Activated T-helper 1 cell treated with Interleukin-2 at 50 U/mL for 16 hours (primary cell): ENCODE measurements around the gene GBP6.
A peak's percentile ranks its signal among the peaks of the same experiment; 100 is the strongest.
"Not testable (repeated sequence)": the region's sequence is repeated elsewhere in the genome, so short reads cannot be mapped to it uniquely, and the experiment has no call there.

Experiments
- DNase-seq: peaks from one replicate; pipeline ENCODE4 v3.0.0-alpha.2; 2020; ENCODE audit warnings: low read depth

Gene GBP6, protein sequence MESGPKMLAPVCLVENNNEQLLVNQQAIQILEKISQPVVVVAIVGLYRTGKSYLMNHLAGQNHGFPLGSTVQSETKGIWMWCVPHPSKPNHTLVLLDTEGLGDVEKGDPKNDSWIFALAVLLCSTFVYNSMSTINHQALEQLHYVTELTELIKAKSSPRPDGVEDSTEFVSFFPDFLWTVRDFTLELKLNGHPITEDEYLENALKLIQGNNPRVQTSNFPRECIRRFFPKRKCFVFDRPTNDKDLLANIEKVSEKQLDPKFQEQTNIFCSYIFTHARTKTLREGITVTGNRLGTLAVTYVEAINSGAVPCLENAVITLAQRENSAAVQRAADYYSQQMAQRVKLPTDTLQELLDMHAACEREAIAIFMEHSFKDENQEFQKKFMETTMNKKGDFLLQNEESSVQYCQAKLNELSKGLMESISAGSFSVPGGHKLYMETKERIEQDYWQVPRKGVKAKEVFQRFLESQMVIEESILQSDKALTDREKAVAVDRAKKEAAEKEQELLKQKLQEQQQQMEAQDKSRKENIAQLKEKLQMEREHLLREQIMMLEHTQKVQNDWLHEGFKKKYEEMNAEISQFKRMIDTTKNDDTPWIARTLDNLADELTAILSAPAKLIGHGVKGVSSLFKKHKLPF

DNA sequence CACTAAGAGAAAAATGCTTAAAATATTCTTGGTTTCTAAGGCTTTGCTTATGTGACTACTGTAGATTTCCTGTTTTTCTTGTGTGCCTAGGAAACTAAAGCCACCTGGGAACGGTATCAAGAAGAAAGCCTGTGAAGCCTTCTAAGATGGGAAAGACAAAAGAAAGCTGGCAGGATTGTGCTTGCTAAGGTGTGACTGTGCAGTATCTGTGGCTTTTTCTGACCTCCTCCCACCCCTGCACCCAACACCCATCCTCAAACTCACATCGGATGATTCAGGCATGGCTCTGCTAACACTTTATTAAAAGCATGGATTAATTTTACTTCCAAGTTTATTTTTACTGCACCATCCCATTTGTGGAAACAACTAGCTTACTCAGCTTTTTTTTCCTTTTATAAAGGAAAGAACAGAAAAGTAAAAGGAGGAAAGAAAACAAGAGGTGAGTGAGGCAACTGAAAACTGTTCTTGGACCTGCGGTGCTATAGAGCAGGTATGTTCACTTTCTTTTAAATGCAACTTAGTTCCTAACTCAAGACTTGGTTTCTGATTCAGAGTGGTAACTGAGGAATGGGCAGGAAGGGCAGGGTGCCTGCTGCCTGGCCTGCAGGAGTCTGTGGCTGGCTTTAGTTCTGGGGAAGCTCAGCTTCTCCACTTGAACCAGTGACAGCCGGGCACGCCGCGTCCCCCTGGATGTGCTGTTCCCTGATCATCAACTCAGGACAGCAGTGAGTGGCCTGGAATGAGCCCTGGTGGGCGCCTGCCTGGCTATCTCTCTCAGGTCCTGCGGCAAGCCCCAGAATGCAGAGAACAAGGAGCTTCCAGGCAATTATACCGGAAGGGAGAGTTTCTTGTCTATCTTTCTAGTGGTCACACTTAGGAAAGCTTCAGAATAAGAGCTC, at the start of gene GBP6:
Gene GBP6, plus strand, starts transcription at position 422 of the 899 bp plus-strand sequence. CDS start 4,493 bp downstream, outside the sequence.
- no peak for DNase-seq

DNA sequence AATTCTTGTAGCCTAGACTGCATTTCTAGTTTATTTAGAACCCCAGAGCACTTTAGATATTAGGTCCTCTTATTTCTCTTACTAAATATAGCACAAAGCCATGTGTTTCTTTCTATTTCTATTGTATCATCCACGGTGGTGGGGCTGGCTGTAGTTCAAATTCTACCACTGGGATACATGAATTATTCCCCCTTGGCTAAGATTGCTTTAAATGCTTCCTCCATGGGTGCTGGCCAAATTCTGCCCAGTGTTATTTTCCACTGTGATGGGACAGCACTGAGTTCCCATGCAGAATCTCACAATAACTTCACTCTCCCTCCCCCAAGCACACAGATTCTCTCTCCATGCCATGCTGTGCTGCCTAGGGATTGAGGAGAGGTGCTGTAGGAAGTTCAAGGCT, 41.5 kb upstream of the GBP6 start:
- no peak for DNase-seq

DNA sequence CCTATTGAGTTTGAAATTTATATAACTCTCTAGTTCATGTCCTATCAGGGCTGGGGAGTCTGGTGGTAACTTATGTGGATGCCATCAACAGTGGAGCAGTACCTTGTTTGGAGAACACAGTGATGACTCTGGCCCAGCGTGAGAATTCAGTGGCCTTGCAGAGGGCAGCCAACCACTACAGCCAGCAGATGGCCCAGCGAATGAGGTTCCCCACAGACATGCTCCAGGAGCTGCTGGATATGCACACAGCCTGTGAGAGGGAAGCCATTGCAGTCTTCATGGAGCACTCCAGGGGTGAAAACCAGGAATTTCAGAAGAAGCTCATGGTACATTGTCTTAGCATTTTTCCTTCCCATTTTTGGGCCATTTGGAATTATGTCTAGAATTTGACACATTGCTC, 32.0 kb upstream of the GBP6 start:
- no peak for DNase-seq

DNA sequence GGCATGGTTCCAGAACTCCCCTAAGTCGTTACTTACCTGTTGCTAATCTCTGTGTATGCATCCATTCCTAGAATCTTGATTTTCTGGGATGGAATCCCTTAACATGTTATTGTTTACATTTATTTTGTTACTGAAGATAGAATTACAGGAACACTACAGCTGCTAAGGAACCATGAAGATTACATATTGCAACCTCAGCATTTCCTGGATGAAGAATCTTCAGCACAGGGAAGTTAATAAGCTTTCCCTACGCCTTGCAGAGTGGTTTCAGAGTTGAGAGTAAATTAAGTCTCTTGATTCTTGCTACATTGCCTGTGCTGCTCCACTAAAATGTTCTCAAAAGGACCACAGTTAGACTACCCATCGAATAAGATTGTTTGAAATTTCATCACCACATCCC, 31.4 kb upstream of the GBP6 start:
- no peak for DNase-seq

DNA sequence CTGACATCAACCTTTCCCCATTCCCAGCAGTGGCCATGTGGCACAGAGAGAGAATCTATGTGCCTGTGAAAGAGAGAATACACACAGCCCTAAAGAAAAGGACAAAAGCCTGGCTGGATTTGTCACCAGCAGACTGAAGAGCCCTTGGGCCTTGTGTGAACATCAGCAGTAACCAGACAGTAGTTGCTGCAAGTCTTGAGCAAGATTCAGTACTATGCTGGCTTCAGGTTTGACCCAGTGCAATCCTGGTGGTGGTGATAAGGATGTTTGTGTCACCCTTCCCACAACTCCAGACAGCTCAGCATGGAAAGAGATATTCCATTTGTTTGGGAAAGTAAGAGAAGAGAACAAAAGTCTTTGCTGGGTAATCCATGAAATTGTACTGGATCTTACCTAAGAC, 28.4 kb upstream of the GBP6 start:
- DNase-seq: no peak

DNA sequence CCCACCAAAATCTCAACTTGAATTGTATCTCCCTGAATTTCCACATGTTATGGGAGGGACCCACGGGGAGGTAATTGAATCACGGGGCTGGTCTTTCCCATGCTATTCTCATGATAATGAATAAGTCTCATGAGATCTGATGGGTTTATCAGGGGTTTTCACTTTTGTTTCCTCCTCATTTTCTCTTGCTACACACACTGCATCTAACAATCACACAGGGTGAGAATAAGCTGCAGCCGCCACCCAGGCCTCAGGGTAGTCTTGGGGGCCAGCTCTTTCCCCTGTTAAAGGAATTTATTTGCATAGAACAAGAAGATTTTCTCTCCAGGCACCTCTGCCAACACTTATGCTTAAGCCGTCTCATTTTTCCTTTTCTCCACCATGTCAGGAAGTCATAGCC, 26.0 kb upstream of the GBP6 start:
- DNase-seq: no peak

DNA sequence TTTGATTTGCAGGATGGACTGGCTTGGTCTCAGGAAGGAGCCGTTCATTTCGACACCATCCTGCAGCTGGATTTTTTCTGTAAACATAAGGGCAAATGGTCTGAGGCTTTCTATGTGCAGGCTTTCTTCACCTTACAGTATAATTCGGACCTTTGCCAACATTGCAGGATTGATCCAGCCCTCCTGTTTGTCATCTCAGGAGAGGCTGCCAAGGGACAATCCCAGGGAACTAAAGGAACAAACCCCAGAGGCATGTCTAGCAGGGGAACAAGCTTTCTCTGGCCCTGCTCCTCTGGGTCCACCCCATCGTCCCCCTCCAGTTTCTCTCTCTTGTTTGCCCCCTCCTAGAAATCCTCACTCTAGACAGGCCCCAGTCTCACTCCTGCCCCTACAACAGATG, 24.8 kb upstream of the GBP6 start:
- no peak for DNase-seq

DNA sequence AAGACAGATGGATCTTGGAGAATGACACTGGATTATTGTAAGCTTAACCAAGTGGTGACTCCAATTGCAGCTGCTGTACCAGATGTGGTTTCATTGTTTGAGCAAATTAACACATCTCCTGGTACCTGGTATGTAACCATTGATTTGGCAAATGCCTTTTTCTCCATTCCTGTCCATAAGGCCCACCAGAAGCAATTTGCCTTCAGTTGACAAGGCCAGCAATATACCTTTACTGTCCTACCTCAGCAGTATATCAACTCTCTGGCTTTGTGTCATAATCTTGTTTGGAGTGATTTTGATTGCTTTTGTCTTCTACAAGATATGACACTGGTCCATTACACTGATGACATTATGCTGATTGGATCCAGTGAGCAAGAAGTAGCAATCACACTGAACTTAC, 18.4 kb upstream of the GBP6 start:
- not testable (repeated sequence) for DNase-seq

DNA sequence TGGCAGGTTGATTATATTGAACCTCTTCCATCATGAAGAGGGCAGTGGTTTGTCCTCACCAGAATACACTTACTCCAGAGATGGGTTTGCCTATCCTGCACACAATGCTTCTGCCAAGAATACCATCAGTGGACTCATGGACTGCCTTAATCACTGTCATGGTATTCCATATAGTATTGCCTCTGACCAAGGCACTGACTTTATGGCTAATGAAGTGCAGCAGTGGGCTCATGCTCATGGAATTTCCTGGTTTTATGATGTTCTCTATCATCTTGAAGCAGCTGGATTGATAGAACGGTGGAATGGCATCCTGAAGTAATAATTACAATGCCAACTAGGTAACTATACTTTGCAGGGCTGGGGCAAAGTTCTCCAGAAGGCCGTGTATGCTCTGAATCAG, 16.6 kb upstream of the GBP6 start:
- DNase-seq: no peak

DNA sequence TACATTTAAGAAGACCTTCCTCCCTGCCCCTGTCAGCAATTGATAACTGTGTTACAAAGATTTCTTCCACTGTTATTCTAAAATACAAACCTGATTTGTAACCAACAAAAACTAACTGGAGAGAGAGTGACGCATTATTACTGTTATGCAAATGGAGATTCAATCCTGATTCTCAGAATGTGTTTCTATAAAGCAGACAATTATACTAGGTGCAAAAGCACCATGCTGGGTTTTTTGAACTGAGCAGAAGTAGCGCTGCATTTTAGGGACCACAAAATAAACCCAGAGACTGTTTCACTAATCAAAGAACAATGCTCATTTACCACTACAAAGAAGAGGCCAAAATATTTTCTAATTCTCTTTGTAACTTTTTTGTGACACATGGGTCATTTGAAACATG, 13.6 kb upstream of the GBP6 start:
- no peak for DNase-seq

DNA sequence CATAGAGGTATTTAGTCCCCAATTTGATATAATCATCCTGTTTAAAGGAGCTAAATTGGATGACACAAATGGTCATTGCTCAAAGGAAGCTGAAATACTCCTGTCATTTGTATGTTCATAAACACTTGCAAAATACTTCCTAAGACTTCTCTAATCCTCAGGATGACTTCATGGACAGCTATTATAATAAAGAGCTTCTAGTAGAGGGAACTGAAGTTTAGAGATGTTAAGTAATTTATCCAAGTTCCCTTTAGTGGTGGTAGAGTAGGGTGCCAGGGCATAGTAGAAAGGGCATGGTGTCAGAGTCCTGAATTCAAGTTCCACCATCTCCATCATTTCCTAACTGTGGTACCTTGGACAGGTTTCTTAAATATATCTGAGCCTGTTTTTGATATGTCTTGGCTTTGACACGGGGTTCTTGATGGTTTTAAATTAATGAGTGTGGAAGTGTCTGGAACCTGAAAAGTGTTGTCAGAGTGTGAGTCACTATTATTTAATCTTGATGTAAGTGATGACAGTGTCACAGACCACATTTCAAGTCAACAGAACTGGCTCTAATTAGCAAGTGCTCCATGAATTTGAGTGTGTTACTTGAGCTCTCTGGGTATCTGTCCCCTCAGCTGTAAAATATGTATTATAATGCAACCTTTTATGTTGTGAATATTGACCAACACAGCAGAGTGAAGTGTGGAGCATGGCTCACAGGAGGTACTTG, 12.1 kb upstream of the GBP6 start:
- no peak for DNase-seq

DNA sequence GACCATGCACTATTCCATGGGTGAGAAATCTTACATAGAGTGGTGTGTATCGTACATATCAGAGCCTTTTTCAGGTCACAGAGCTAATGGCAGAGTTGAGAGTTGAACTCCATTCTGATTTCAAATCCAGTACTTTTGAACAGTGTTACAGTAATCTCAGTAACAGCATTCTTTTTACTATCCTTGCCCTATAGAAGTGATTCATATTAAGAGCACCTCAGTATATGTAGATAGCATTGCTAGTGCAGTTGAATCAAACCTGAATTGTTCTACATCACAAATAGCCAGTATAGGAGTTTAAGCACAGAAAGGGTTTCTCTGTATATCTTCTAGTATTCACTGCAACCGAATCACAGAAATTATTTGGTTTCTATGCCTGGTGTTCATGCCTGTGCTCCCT, 11.4 kb upstream of the GBP6 start:
- no peak for DNase-seq

DNA sequence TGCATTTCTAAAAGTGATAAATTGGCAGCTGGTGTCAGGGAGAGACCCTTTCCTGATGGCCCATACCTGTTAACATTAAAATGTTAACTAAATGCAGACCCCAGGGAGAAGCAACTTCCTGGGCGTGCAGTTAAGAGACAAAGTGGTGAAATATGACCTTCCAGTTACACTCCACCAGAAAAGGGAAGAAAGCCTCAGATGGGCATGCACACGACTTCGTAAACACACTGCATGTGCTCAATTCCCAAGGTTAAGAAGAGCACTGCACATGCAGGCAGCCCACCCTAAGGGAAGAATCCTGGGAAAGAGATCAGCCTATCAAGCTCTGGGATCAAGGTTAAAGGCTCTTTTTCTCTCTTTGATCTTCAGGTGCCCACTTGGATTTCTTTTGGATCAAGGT, 9.7 kb upstream of the GBP6 start:
- DNase-seq: no peak

DNA sequence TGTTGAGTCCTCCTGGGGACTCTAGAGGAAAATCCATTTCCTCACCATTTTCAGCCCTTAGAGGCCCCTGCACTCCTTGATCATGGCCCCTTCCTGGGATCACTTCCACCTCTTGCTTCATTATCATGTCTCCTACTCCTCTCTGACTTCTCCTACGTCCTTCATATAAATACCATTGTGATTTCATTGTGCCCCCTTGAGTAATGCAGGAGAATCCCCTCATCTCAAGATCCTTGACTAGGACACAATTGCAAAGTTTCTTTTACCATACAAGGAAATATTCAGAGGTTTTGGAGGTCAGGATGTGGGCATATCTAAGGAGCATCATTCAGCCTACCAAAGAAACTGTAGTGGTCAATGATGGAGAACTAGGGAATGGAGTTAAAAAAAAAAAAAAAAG, 8.8 kb upstream of the GBP6 start:
- no peak for DNase-seq

DNA sequence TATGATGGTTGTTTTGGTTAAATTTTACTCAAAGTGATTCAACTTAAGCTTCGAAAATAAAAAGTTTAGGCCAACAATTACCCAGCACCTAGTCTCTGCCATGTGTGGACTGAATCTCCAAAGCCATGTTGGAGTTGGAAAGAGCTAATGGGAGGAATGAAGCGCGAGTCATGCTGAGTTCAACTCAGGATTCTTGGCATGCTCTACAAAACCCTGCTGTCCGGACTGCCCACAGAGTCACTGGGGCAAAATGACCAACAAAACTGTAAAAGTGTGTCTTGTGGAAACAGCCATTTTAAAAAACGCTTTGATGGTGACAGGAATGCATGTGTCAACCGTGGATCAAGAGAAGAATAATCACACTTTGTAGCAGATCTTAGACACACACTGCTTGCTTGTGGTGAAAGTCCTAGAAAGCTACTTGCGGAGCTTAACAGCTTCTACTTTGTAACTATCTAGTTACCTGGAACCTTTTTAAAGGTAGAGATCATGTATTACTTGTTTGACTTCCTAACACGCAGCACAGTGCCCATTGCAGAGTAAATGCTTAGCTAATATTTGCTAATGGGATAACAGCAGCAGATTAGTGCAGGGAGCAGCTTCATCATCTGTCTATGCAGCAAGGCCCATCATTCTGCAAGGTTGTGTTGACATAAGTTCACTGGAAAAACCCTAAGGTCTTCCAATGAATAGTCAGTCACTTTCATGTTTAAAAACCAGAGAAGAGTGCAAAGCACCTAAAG, 7.0 kb upstream of the GBP6 start:
- DNase-seq: no peak

DNA sequence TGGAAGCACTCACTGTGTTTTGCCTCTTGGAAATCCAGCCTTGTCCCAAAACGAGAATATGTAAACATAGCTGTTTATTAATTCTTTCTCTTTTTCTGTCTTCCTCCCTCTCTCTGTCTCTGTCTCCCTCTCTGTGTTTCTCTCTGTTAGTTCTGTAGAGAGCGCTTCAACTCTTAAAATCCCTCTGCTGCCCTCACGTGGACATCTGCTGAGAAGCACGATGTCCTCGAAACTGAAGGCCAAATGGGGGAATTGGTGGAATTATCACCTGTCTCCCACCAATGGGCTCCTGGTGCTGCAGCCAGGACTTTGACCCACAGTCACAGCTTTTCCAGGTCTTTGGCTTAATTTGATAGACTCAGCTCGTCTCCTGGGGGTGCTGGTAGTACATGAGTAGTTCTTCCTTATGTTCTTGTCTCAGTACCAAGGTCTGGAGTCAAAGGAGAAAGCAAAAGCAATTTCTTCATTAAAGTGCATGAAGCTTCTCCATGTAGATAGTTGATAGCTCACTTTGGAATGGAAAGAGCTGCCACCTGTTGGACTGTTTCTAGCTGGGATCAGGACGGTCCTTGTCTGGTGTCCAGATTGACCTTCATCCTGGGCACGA, 5.5 kb upstream of the GBP6 start:
- DNase-seq: peak; percentile 60

DNA sequence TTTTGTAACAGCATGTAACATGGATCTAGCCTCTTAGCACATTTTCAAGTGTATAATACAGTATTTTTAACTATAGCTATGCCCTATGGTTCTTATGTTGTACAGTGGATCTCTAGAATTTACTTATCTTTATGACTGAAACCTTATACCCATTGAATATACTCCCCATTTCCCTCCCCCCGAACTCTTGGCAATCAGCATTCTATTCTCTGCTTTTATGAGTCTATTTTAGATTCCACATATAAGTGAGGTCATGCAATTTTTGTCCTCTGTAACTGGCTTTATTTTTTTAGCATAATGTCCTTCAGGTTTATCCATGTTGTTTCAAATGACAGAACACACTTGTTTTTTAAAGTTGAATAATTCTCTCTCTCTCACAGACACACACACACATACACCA, 3.1 kb upstream of the GBP6 start:
- no peak for DNase-seq

DNA sequence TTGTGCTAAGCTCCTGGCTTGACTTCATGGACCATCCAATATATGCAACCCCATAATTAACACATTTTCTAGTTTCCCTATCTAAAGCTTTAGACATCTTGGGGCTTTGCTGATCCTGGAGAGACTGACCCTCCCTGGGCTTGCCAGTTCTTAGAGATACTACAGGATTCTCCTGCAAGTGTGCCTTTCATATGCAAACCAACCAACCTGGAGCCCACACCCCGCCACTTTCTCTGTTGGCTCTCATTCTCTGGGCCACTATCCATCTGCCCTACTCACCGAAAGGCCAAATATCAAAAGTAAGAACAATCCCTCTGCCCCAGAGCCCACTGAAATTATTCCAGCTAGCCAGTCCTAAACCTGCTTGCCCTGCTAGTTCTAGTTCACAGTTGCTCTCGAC, 2.2 kb upstream of the GBP6 start:
- no peak for DNase-seq

DNA sequence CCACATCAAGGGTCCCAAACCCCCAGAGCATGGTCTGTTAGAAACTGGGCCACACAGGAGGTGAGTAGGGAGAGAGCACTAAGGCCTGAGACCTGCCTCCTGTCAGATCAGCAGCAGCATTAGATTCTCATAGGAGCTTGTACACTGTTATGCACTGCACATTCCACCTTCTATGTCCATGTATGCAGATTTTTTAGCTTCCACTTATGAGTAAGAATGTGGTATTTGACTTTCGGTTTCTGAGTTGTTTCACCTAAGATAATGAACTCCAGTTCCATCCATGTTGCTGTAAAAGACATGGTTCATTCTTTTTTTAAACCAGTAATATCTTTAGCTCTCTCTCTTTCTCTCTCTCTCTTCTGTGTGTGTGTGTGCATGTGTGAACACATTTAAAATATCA, 663 bp upstream of the GBP6 start:
- no peak for DNase-seq

DNA sequence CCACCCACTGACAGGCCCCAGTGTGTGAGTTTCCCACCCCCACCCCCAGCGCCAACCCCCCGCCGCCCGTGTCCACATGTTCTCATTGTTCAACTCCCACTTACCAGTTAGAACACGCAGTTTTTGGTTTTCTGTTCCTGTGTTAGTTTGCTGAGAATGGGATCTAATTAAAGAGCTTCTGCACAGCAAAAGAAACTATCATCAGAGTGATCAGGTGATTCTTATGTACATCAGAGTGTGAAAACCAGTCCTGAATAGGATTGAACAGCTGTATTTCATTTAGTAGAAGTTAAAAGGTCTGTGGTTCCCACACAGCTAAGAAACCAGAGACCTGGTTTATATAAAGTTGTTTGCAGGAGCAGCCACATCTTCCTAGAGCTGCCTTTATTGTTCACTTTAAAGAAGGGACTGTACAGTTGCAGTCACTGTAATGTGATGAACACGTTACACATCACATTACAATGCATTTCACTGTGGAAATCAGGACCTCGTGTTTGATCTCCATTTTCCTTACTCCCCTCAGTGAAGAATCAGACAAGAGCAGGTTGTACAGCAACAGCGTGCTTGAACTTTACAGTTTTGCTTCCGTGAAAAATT, 1.2 kb downstream of the GBP6 start:
- DNase-seq: no peak

DNA sequence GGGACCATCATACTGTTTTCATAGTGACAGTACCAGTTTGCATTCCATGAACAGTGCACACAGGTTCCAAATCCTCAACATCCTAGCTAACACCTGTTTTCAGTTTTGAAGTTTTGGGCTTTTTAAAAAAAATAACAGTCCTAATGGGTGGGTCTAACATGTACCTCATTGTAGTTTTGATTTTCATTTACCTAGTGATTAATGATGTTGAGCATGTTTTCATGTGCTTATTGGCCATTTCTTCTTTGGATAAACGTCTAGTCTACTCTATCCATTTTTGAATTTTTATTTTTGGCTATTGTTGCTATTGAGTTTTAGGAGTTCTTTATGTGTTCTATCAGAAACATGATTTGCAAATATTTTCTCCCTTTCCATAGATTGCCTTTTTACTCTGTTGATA, 3.4 kb downstream of the GBP6 start:
- DNase-seq: no peak
